ENCODE results near the gene ABAT.
"Not testable (repeated sequence)": the region's sequence is repeated elsewhere in the genome, so short reads cannot be mapped to it uniquely, and the experiment has no call there.

ABAT gene

GRCh38 chr16:8649829-8650554 lies 24.4 kb upstream of the ABAT start:
- no peak for DNase-seq

GRCh38 chr16:8651958-8652357 lies 22.5 kb upstream of the ABAT start:
- not testable (repeated sequence) for DNase-seq

DNA sequence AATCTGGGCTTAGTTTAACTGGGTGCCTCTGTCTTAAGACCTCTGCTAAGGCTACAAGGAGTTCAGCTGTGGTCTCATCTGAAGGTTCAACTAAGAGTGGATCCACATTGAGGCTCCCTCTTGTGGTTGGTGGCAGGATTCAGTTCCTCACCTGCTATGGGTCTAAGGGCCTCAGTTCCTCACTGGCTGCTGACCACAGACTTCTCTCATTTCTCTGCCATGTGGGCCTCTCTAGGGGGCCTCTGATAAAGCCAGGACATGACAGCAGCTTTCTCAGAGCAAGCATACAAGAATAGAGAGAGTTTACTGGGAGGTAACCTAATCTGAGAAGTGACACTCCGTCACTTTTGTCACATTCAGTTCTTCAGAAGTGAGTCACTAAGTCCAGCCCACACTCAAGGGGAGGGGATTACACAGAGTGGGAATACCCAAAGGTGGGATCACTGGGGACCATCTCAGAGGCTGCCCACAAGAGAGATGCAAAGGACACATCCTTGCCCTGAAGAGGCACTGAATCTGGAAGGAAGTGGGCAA lies 19.2 kb upstream of the ABAT start:
- no peak for DNase-seq

- no peak for DNase-seq
These were observed 18.0 kb upstream of the ABAT start for GRCh38 chr16:8656376-8656775.

- peak; percentile 59 for DNase-seq
These were observed 13.5 kb upstream of the ABAT start for GRCh38 chr16:8660841-8661301.

GRCh38 chr16:8661703-8662102 lies 12.7 kb upstream of the ABAT start:
- DNase-seq: no peak

DNA sequence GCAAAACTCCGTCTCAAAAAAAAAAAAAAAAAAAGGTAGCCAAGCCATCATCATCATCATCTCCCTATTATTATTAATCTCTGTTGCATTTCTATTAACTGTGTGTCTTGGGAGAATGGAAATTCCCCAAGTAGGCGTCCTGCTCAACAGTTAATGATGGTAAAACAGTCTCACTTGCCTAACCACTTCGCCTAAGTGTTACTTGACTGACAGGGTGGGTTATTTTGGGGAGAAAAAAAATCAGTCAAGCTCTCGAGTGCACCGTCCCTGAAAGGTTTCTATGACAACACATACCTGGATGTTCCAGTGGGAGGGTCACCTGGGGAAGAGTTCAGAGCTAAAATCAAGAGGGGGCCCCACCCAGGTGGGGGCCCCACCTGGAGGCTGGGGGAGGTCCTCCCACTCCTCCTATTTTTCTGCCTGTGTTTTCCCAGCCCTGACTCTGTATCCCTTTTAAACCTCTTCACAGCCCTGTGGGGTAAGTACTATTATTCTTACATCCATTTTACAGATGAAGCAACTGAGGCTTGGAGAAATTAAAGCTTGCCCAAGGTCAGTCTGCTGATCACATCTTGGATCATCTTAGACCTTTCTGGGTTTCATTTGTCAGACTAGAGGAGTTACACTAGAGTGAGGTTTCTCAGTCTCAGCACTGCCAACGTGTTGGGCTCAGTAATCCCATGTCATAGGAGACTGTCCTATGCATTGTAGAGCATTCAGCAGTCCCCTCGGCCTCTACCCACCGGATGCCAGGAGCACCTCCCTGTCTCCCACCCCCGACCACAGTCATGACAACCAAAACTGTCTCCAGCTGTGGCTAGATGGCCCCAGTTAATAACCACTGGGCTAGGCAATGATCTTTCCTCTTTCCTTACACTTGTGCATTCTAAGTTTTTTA lies 11.0 kb upstream of the ABAT start:
- DNase-seq: no peak

- no peak for DNase-seq
These were observed 8.9 kb upstream of the ABAT start for GRCh38 chr16:8665529-8665928.

DNA sequence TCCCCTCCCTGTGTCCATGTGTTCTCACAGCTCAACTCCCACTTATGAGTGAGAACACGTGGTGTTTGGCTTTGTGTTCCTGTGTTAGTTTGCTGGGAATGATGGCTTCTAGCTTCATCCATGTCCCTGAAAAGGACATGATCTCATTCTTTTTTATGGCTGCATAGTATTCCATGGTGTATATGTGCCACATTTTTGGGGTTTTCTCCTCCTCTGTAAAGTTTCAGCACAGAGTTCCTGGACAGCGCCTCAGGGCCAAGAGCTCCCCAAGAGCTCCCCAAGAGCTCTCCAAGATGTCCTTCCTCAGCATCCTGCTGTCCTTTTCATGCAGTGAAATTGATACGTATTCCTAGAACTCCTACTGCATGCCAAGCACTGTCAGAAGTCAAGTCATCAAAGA lies 6.9 kb upstream of the ABAT start:
- no peak for DNase-seq

DNA sequence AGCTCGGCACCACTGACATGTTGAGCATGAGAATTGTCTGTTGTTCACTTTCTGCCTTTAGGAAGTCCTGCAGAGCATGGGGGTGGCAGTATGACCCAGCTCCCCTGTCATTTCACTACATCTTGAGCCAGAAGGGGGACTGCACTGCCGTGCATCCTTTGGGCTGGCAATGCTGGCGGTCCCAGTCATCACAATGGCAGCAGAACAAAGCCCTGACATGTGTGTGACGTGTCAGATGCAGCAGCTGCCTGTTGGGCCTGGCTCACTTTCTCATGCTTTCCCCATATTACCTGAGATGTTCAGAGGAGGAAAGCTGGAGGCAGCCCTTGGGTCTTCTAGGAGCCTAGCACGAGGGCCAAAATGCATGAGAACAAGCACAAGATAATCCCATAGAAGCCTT lies 6.3 kb upstream of the ABAT start:
- no peak for DNase-seq

GRCh38 chr16:8669481-8669880 lies 4.9 kb upstream of the ABAT start:
- DNase-seq: no peak

- no peak for DNase-seq
These were observed 4.3 kb upstream of the ABAT start for GRCh38 chr16:8670014-8670560.

DNA sequence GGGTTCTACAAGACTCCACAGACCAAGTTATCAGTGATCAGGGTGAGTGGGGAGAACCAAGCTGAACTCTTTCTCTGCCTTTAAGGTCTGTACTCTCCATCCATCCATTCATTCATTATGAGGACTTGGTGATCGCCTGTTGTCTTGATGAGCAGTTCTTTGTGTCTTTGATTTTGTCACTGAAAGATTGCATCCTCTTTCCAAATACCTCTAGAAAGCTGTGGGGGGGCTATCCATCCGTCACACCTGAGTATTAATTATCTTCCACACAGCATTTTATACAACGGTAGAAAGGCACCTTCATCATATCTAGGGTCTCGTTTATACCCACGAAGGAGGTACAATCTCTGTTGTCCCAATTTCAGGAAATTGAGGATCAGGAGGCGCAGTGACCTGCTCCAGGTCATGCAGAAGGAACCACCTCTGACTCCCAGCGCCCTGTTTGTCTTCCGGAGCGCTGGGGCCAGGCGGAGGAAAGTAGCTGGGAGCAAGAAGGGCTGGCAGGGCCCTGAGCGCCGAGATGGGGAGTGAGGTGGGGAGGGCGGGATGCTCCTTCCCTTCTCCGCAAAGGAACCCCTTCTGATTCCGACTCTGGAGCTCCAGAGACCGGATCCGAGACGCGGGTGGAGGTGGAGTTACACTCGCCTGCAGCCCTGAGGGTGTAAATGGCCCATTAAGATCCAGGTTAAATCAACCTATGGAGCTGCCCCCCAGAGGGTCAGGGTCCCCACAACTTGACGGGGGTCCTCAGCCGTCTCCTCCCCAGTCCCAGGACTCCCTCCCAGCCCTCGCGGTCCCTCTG lies 605 bp upstream of the ABAT start:
- no peak for DNase-seq

GRCh38 chr16:8675183-8676159 lies 1.1 kb downstream of the ABAT start:
- peak; percentile 42 for DNase-seq

DNA sequence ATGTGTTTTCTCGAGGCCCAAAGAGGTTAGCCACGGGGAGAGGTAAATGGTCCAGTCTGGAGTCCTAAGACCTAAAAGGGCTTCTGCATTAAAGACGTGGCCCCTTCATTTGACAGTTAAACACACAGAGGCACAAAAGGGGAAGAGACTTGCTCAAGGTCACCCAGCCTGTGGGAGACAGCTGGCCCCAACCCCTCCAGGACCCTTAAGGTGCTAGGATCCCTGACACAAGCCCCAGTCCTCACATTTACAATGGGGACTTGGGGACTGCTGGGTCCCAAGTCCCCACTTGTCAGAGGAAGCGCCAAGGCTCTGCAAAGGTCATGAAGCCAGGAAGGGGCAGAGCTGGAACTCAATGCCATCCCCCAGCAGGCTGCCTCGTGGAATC lies 1.7 kb downstream of the ABAT start:
- no peak for DNase-seq

DNA sequence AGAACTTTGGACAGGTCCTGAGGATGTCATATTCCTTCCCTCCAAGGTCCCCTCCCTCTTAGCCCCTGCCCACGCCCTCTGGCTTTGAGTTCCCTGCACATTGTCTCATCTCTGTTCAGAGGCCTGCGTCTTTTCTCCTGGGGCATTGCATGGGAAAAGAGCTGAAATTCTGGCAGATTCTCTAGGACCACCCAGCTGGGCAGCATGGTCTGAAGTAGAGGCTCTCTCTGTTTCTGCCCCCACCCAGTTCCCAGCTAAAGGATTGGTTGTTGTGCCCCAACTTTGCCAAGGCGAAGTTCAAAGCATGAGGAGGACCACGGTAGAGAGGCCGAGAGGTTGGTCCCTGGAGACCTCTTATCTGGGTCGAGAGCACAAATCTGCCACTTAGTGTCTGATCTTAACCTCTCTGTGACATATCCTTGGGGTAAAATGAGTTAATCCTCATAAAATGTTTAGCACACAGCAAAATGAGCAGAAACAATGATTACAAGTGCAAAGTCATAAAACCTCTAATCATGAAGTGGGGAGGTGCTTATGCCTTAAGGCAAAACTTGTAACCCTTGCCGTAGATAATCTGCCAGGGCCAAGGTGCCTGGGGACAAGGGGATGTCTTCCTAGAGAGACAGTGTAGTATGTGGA lies 2.4 kb downstream of the ABAT start:
- DNase-seq: no peak

- no peak for DNase-seq
These were observed 3.1 kb downstream of the ABAT start for GRCh38 chr16:8677481-8677880.

DNA sequence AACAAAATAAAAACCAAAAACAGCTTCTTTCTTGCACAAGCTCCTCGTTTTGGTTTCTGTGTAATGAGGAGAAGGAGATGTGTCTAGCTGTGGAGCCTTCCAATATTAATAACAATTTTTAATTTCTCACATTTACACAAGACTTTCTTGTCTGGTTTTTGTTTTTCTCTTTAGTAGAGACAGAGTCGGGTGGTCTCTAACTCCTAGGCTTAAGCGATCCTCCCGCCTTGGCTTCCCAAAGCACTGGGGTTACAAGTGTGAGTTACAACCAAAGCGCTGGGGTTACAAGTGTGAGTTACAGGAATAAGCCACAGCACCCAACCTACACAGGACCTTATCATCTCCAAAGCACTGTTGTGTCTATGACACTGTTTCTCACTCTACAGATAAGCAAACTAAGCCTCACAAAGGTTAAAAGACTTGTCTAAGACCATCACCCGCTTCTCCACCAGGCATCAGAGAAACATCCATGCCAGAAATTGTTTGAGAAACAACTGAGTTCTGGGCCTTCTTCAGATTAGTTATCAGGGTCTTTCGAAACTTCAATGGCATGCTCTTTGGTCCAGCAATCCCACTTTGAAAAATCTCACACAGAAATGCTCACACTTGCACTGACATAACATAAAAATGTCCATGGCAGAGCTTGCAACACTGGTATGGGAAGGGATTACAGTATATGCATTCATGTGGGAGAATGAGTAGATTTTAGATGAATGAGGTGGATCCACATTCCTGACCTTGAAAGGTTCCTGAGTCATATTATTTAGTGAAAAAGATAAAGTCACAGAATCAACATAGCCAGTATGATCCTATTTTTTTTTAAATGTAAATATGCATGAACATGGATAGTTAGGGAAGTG lies 3.9 kb downstream of the ABAT start:
- DNase-seq: no peak

- DNase-seq: no peak
These were observed 4.7 kb downstream of the ABAT start for GRCh38 chr16:8679151-8679550.

All from activated CD4-positive, alpha-beta T cell treated with anti-CD3 and anti-CD28 coated beads, Interleukin-2, amount 50 U/mL, for 1 hour (primary cell).